ENCODE measurements around the gene CSE1L.
"Not testable (repeated sequence)": the region's sequence is repeated elsewhere in the genome, so short reads cannot be mapped to it uniquely, and the experiment has no call there.

The CSE1L gene

DNA sequence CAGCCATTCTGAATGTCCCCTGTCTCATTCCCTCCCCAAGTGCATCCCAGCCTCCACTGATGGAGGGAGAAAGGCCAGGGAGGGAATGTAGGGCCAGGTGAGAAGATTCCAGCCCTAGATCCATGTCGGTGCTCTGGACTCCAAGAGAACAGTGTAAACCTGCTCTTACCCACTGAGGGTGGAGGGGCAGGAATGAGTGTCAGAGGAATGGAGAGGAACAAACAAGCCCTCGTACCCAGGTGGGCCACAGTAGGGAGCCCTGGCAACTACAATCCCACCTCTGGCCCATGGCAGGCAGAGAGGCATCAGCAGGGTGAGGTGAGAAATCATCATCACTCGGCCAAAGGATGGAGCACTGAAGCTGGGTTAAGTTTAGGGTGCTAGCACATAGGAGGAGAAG is 87.5 kb downstream of the CSE1L start:
- no peak for DNase-seq (ENCODE audit: low spot score)
- TF ChIP-seq CTCF (IDR thresholded peaks at IDR 0.05; ENCODE audit: extremely low read depth, missing control alignments) = no peak

DNA sequence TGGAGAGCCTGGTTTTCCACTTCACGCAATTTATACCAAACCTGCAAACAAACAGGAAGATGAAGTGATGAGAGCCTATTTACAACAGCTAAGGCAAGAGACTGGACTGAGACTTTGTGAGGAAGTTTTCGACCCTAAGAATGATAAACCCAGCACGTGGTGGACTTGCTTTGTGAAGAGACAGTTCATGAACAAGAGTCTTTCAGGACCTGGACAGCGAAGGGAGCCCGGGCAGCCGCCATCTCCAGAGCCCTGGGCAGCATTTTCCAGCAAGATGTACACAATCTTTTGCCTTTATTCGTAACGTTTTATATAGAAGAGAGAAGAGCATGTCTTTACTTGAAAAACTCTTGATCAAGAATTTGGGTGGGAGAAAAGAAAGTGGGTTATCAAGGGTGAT is 88.7 kb downstream of the CSE1L start:
- not testable (repeated sequence) for DNase-seq (ENCODE audit: low spot score)

GRCh38 chr20:49136817-49137571 is 90.9 kb downstream of the CSE1L start:
- TF ChIP-seq CTCF (IDR thresholded peaks at IDR 0.05; ENCODE audit: extremely low read depth, missing control alignments) = no peak
- DNase-seq (ENCODE audit: low spot score) = no peak

GRCh38 chr20:49138431-49138830 is 92.3 kb downstream of the CSE1L start:
- no peak for DNase-seq (ENCODE audit: low spot score)
- no peak for TF ChIP-seq CTCF (IDR thresholded peaks at IDR 0.05; ENCODE audit: extremely low read depth, missing control alignments)

DNA sequence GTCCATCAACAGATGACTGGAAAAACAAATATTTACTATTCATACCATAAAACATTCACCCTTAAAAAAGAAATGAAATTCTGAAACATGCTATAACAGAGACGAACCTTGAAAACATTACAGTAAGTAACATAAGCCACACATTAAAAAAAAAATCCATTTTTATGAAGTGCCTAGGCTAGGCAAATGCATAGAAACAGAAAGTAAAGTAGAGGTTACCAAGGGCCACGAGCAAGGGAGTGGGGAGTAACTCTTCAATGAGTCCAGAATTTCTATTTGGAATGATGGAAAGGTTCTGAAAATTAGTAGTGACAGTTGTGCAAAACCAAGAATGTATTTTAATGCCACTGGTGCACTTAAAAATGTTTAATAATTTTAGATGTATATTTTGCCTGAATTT is 94.3 kb downstream of the CSE1L start:
- DNase-seq (ENCODE audit: low spot score) = no peak

DNA sequence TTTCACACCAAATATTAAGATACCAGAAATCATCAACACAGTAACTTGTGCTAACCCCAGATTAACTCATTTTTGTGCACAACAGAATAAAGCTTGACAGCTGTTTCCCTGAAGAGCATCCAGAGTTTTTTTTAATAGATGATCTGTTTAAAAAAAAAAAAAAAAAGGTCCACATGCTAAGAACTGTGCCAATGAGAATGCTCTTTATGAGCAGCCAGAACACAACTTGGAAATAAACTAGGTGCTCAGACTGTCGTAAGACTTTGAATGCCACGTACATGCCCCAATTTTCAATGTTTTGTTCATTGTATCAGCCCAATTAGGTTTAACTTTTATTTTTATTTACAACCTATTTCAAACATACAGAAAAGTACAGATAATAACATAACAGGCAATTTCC is 94.7 kb downstream of the CSE1L start:
- no peak for TF ChIP-seq CTCF (IDR thresholded peaks at IDR 0.05; ENCODE audit: extremely low read depth, missing control alignments)
- DNase-seq (ENCODE audit: low spot score) = no peak

More for the DNA sequence above, 94.3 kb downstream of the CSE1L start:
- no peak for TF ChIP-seq CTCF (IDR thresholded peaks at IDR 0.05; ENCODE audit: extremely low read depth, missing control alignments)
